CD14-positive monocyte (primary cell): ENCODE measurements around the gene CALY. TPM values are rescaled to one million over a fixed set of nuclear protein-coding genes. Genes with fewer than 3 reads are reported as not detected.

Experiments used
- DNase-seq, 3 donors: peaks; one replicate each; pipeline ENCODE4 v3.0.0-alpha.2; 2011 to 2022
- H2AFZ ChIP-seq: 2 replicates; pipeline ENCODE4 v1.6.0; 2012; ENCODE audit warnings: mild to moderate bottlenecking, low read depth, low read length, inconsistent platforms; ENCODE audit not compliant: insufficient read depth, poor library complexity, severe bottlenecking
- H3K27ac ChIP-seq, 2 donors: 1 replicate in 1 of 2; 2 replicates in 1 of 2; pipeline ENCODE4 v1.5.1; 2012 to 2013; ENCODE audit warnings: low read length in 2 of 2, control low read depth in 1 of 2, inconsistent platforms in 1 of 2, low read depth in 1 of 2, mild to moderate bottlenecking in 1 of 2
- H3K27me3 ChIP-seq, 2 donors: one replicate each; pipeline versions ENCODE4 v1.6.0 to v1.6.1; 2011 to 2013; ENCODE audit warnings: low read length in 2 of 2; ENCODE audit not compliant: control insufficient read depth in 2 of 2, insufficient read depth in 2 of 2
- H3K36me3 ChIP-seq, 2 donors: replicated peaks in 1 of 2; 1 replicate in 1 of 2; 2 replicates in 1 of 2; pipeline versions ENCODE4 v1.5.1 to v1.6.1; 2012 to 2013; ENCODE audit warnings: low read length in 2 of 2, control low read depth in 1 of 2, inconsistent platforms in 1 of 2, mild to moderate bottlenecking in 1 of 2; ENCODE audit not compliant: insufficient read depth in 2 of 2, control insufficient read depth in 1 of 2
- H3K4me1 ChIP-seq, 2 donors: 1 replicate in 1 of 2; 2 replicates in 1 of 2; pipeline versions ENCODE4 v1.5.1 to v1.6.1; 2012 to 2013; ENCODE audit warnings: low read length in 2 of 2, control low read depth in 1 of 2, inconsistent platforms in 1 of 2, mild to moderate bottlenecking in 1 of 2, moderate library complexity in 1 of 2; ENCODE audit not compliant: insufficient read depth in 2 of 2, control insufficient read depth in 1 of 2
- H3K4me2 ChIP-seq: replicated peaks from 2 replicates; pipeline ENCODE3; 2012; ENCODE audit warnings: low read length, moderate library complexity, mild to moderate bottlenecking; ENCODE audit not compliant: poor library complexity, severe bottlenecking; ENCODE audit errors: extremely low read depth
- H3K4me3 ChIP-seq, 3 experiments: fragments of 200-600 bp in 1 of 3; sonication (generic) in 1 of 3; replicated peaks in 1 of 3; 1 replicate in 2 of 3; 2 replicates in 1 of 3; pipeline ENCODE4 v1.5.1; 2011 to 2013; ENCODE audit warnings: low read length in 3 of 3, mild to moderate bottlenecking in 3 of 3, control low read depth in 2 of 3, low read depth in 2 of 3, inconsistent platforms in 1 of 3, moderate library complexity in 1 of 3
- H3K79me2 ChIP-seq: 2 replicates; pipeline ENCODE4 v1.6.0; 2012; ENCODE audit warnings: mild to moderate bottlenecking, control low read depth, inconsistent platforms, low read length, moderate library complexity; ENCODE audit not compliant: insufficient read depth
- H3K9ac ChIP-seq: 2 replicates; pipeline ENCODE4 v1.6.0; 2017; ENCODE audit warnings: low read length, mild to moderate bottlenecking; ENCODE audit not compliant: insufficient read depth, poor library complexity, severe bottlenecking
- H3K9me3 ChIP-seq, 2 donors: replicated peaks in 1 of 2; 1 replicate in 1 of 2; 2 replicates in 1 of 2; pipeline versions ENCODE4 v1.5.1 to v1.6.1; 2012 to 2013; ENCODE audit warnings: low read length in 2 of 2, control low read depth in 1 of 2; ENCODE audit not compliant: control insufficient read depth in 1 of 2, insufficient read depth in 1 of 2
- H4K20me1 ChIP-seq: 2 replicates; pipeline ENCODE4 v1.6.0; 2012; ENCODE audit warnings: mild to moderate bottlenecking, low read length, control low read depth, moderate library complexity; ENCODE audit not compliant: insufficient read depth
- H3K27ac Mint-ChIP-seq, 7 donors: one replicate each; pipeline ENCODE4 v1.8.0; 2020; ENCODE audit warnings: mild to moderate bottlenecking in 7 of 7, mixed read lengths in 7 of 7, moderate library complexity in 6 of 7, inconsistent platforms in 2 of 7
- H3K27me3 Mint-ChIP-seq, 3 donors: one replicate each; pipeline ENCODE4 v1.8.0; 2021 to 2022; ENCODE audit warnings: low read depth in 3 of 3, mild to moderate bottlenecking in 3 of 3, mixed read lengths in 3 of 3, moderate library complexity in 3 of 3, inconsistent platforms in 1 of 3
- H3K36me3 Mint-ChIP-seq, 2 donors: one replicate each; pipeline ENCODE4 v1.8.0; 2020; ENCODE audit warnings: mixed read lengths in 2 of 2, inconsistent platforms in 1 of 2, mild to moderate bottlenecking in 1 of 2
- H3K4me1 Mint-ChIP-seq: one replicate; pipeline ENCODE4 v1.8.0; 2020; ENCODE audit warnings: mild to moderate bottlenecking, mixed read lengths
- H3K4me3 Mint-ChIP-seq, 2 donors: one replicate each; pipeline ENCODE4 v1.8.0; 2020; ENCODE audit warnings: mild to moderate bottlenecking in 2 of 2, mixed read lengths in 2 of 2, moderate library complexity in 1 of 2
- H3K9me3 Mint-ChIP-seq, 7 donors: one replicate each; pipeline ENCODE4 v1.8.0; 2020 to 2022; ENCODE audit warnings: mixed read lengths in 7 of 7, mild to moderate bottlenecking in 6 of 7, moderate library complexity in 6 of 7, inconsistent platforms in 2 of 7
- CTCF ChIP-seq: fragments of 200-600 bp; IDR thresholded peaks from one replicate; pipeline ENCODE4 v1.8.0; 2022; ENCODE audit warnings: antibody characterized with exemption, mild to moderate bottlenecking
- WGBS: methylation state at CpG from one replicate; pipeline ENCODE4 v1.1.5; 2013; ENCODE audit warnings: missing lambda C conversion rate; ENCODE audit not compliant: insufficient coverage; 5-methylcytosine and 5-hydroxymethylcytosine counted together
- intact Hi-C, 2 donors: fragments of 100-400 bp; cut with micrococcal nuclease; formaldehyde crosslinking; loops; one replicate each; pipeline versions ENCODE4 v1.15.0 to v1.15.1; 2023
- polyA plus RNA-seq, 3 donors: library from polyadenylated mRNA; depleted of rRNA in 1 of 3; unstranded in 2 of 3; stranded (reverse) in 1 of 3; fragments of 300-500 nt in 2 of 3; fragments of >200 nt in 1 of 3; fragmentation: Illumina TruSeq in 2 of 3; gene quantifications; 1 replicate in 2 of 3; 2 replicates in 1 of 3; pipeline ENCODE4 v1.2.3, GENCODE V29; 2012 to 2021

The CALY gene
- polyA plus RNA-seq, 3 donors: not detected

- Histone ChIP-seq H3K4me1 (no peaks in the 10 kb centered on the region), H3K4me3 (no peak overlapping the region), H3K9ac (no peak overlapping the region), H4K20me1 (no peaks in the 10 kb centered on the region), H3K4me2 (no peak overlapping the region), H3K27me3 (peaks cover 0 to 24% of the 10 kb centered on the region in 2 donors), H2AFZ (no peak overlapping the region), H3K36me3 (no peaks in the 10 kb centered on the region), H3K79me2 (no peaks in the 10 kb centered on the region), H3K9me3 (peaks cover 0 to 3% of the 10 kb centered on the region in 2 donors), H3K27ac (no peak overlapping the region)
- Mint-ChIP-seq H3K4me3 (peak overlapping the region in 1 of 2 donors; percentile 33), H3K36me3 (no peaks in the 10 kb centered on the region), H3K4me1 (no peaks in the 10 kb centered on the region), H3K27me3 (peaks cover 26 to 47% (median 32%) of the 10 kb centered on the region in 3 donors), H3K27ac (no peak overlapping the region), H3K9me3 (peaks cover 0 to 5% (median 2%) of the 10 kb centered on the region in 7 donors)
- intact Hi-C loops: no loop called here
- DNase-seq: no peak
- WGBS: 83% methylated on average over 6 of the region's 8 CpGs
- no peak for TF ChIP-seq CTCF
These were observed 6.2 kb upstream of the CALY start for GRCh38 chr10:133342942-133343341.

- Histone ChIP-seq H3K9me3 (peaks cover 3 to 8% of the 10 kb centered on the region in 2 donors), H3K27ac (no peak overlapping the region), H3K4me1 (no peaks in the 10 kb centered on the region), H3K4me2 (no peak overlapping the region), H3K79me2 (no peaks in the 10 kb centered on the region), H3K9ac (no peak overlapping the region), H4K20me1 (no peaks in the 10 kb centered on the region), H3K4me3 (no peak overlapping the region), H3K36me3 (no peaks in the 10 kb centered on the region), H2AFZ (no peak overlapping the region), H3K27me3 (peaks cover 1 to 34% of the 10 kb centered on the region in 2 donors)
- Mint-ChIP-seq H3K4me3 (peak overlapping the region in 1 of 2 donors; percentile 46), H3K27me3 (peaks cover 25 to 39% (median 28%) of the 10 kb centered on the region in 3 donors), H3K27ac (no peak overlapping the region), H3K36me3 (no peaks in the 10 kb centered on the region), H3K4me1 (no peaks in the 10 kb centered on the region), H3K9me3 (peaks cover 0 to 5% (median 2%) of the 10 kb centered on the region in 7 donors)
- 93% methylated on average over 3 of the region's 4 CpGs for WGBS
- no peak for TF ChIP-seq CTCF
- intact Hi-C loops: no loop called here
- no peak for DNase-seq
These were observed 5.3 kb upstream of the CALY start for GRCh38 chr10:133341983-133342382.
